Stimulated activated CD8-positive, alpha-beta memory T cell treated with anti-CD3 and anti-CD28 coated beads, Interleukin-4, amount 100 ng/mL, for 4 hours (primary cell): ENCODE measurements around the gene SPEG.

ENCODE experiments used
- DNase-seq, 2 donors: peaks; one replicate each; pipeline ENCODE4 v3.0.0-alpha.2; 2020; ENCODE audit warnings: low read depth in 2 of 2, low spot score in 1 of 2

Gene SPEG

GRCh38 chr2:219494952-219495530 is 60.4 kb downstream of the SPEG start:
- no peak for DNase-seq

DNA sequence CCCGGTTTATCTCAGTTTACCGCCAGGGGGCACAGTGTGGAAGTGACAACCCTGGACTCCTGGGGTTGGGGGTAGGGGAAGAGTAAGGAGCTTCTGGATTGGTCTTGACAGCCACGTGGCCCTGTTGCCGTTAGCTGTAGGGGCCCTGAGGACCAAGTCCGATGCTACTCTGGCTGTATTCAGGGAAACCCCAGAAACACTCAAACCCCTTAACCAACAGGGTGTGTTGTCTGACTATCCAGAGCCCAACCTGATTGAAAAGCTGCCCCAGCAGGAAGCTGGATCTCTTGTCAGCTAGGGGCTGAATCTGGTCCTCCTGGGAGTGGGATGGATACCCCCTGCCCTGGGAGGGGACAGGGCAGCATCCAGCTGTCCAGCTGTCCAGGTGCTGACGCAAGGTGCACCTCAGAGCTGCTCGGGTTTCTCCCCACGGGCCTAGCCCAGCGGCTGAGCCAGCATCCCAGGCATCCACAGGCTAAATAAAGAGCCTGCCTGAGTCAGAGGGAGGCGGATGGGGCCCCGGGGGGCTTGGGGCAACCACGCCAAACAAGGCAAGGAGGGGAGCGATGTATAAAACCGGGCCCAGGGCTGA is 61.0 kb downstream of the SPEG start:
- DNase-seq = peak in 1 of 2 donors; percentile 35

DNA sequence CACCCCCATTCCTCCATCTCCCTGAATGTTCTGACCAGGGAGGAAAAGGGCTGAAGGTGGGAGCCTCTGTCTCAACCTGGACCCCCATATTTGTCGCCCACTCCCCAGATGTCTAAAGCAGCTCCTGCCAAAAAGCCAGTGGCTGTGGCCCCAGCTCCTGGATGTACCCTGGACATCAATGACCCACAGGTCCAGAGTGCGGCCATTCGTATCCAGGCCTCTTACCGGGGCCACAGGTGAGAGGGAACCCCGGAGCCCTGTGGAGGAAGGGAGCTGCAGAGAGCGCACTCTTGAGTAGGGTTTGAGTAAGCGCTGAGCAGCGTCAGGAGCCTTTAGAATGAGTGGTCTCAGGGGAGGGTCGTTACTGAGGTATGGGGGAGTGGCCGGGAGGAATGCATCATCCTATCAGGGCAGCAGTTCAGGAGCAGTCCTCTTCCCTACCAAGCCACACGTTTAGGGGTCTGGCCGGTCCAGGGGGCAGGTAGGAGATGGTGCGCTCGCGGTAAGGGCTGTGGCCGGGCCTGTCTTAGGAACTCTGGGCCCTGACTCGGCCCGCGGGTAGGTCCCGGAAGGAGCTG is 61.7 kb downstream of the SPEG start:
- no peak for DNase-seq

- no peak for DNase-seq
Measured at GRCh38 chr2:219496825-219497494, 62.3 kb downstream of the SPEG start.

DNA sequence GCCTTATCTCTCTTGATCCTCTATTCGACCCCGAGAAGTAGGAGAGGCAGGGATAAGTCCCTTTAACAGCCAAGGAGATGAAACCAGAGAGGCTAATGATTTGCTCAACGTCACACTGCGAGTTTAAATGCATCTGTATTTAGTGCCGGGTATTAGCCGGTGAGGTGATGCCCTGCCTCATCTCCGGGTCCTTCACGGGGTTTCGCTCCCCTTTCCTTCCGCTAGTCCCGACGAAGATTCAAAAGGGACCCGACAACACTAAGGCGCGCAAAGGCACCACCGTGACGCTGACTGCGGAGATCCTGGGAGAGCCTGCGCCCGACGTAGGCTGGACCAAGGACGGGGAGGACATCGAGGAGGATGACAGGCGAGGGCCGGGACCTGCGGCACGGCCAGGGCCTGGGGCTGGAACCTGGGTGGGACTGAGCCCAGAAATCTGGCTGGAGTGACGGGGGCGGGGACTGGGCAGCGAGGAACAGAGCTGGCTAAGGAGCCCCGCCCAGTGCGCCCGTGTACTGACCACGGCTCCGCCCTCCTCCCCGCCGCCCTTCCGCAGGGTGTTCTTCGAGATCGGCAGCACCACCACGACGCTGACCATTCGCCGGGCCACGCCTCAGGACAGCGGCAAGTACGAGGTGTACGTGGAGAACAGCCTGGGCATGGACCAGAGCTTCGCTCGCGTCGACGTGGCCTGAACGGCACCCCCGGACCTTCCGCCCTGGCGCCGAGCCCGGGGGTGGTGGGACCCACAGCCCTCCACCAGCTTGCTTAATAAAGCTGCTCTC is 63.0 kb downstream of the SPEG start:
- DNase-seq = no peak

GRCh38 chr2:219498280-219499057 is 63.8 kb downstream of the SPEG start, which contains the start of gene GMPPA:
Gene GMPPA, plus strand, starts transcription at chr2:219498891. Its CDS starts 1,085 bp downstream, at chr2:219499976.
- DNase-seq = peak; percentile 81 to 84

DNA sequence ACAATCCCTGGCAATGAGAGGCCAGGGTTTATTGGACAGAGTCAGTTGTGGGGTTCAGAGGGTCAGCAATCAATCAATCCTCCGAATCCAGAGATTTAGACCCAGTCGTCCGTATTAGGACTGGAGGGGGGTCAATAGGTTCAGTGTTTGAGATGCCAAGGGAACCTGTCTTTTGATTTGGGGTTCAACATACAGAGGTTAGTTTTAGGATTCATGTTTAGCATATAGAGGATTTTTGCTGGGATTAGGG is 64.3 kb downstream of the SPEG start:
- no peak for DNase-seq

- no peak for DNase-seq
Measured at GRCh38 chr2:219499555-219499954, 64.9 kb downstream of the SPEG start.

- DNase-seq = no peak
Measured at GRCh38 chr2:219500135-219500534, 65.5 kb downstream of the SPEG start.

GRCh38 chr2:219501849-219502248 is 67.2 kb downstream of the SPEG start:
- no peak for DNase-seq

GRCh38 chr2:219502618-219503017 is 68.0 kb downstream of the SPEG start:
- no peak for DNase-seq

DNA sequence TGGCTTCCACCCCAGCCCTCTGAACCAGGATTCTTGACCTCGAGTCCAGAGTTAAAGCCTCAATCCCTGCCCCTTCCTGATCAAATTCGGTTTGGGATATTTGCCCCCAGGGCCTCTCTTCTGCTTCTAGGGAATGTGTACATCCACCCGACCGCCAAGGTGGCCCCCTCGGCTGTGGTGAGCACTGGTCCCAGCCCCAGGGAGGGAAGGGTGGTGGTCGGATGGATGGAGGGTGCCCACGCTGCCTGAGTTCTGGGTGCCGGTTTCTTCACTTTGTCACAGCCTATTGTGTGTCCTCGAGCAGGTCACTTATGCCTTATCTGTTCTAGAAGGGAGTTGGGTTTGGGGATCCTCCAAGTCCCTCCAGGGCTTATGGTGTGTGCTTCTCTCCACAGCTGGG is 70.9 kb downstream of the SPEG start:
- no peak for DNase-seq

DNA sequence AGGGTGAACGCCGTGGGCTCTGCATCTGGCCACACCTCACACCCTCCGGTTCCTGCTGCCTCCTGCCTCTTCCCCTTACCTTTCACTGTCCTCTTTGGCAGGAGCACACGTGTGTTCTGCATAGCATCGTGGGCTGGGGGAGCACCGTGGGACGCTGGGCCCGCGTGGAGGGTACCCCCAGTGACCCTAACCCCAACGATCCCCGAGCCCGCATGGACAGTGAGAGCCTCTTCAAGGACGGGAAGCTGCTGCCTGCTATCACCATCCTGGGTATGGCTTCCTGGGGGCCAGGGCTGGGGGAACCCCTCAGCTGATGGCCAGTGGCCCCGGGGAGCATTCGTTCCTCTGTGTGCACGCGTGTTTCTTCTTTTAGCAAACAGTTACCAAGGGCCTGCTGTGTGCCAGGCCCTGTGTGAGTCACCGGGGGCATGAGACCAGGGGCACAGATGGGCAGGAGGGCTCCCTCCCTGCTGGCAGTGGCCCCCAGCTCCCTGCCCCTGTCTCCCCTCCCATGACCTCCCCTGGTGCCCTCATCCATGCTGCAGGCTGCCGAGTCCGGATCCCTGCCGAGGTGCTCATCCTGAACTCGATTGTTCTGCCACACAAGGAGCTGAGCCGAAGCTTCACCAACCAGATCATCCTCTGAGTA is 71.6 kb downstream of the SPEG start:
- DNase-seq = no peak

GRCh38 chr2:219506802-219507526 is 72.3 kb downstream of the SPEG start:
- no peak for DNase-seq

DNA sequence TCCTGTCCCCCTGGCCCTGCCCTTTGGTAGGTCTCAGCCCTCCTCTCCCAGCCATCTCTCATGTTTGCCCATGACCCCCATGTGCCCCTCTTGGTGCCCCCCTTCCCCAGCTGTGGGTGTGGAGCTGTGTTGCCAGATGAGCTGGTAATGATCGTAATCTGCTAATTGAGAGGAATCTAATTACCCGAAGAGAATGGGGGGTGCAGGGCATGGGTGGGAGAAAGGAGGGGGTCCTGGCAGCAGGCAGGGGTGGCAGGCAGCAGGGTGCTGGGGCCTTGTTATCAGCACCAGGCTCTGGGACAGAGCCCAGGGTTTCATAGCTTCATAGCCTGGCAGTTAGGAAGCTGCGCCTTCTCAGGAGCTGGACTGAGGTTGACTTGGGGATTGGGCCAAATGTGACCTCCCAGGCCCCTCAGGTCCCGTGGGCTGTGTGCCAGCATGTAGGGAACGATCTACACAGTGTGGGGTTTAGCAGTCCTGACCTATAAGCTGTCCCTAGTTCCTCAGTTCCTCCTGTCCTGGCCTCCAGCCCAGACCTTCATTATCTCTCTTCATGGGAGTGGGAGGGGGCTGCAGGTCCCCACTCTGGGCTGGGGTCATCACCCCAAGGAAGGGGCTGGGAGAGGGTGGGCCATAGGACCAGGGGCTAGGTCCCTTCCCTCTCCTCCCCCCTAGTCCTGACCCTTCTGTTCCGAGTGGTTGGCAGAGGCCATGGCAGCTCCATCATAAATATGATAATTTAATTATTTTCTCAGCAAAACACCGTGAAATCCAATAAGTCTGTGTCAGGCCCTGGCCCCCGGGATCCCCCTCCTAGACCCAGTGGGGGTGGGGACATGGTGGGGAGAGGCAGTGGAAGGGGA is 73.2 kb downstream of the SPEG start:
- no peak for DNase-seq

GRCh38 chr2:219508444-219508734 is 73.7 kb downstream of the SPEG start:
- DNase-seq = no peak

- DNase-seq = no peak
Measured at GRCh38 chr2:219508971-219509779, 74.5 kb downstream of the SPEG start.

DNA sequence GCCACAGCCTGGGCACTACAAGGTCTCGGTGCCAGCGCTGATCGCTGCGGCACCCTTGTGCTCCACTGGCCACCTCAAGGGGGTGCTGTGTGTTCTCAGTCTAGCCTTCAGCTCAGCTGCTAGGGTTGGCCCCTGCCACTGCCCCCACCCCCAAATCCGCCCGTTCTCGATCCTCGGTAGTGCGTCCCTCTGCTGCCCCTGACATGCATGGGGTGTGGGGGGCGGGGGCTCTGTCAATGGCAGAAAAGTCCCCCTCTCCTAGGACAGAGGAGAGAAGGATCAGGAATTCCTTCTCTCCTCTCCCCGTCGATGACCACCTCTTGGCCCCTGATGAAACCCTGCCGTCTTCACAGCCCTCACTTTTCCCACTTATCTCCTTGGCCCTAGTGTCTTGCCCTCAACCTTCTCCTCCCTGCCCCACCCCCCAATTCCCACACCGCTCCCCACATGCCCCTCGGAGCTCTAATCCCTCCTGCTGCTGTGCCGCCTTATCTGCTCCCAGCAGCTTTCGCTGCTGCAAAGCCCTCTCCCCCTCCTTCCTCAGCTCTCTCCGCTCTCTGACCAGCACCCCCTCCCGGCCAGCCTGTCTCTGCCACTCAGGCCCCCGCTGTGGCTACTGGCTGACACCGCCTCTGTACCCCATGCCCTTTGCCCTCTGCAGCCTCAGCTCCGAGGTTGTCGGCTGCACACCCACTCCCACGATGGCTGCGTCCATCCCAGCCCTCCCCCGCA is 75.3 kb downstream of the SPEG start:
- DNase-seq = no peak
